EL (cell line): ENCODE measurements around the gene SF3A1.

Source experiments
- DNase-seq: peaks from one replicate; pipeline ENCODE4 v3.0.0-alpha.2; 2016

The SF3A1 gene

DNA sequence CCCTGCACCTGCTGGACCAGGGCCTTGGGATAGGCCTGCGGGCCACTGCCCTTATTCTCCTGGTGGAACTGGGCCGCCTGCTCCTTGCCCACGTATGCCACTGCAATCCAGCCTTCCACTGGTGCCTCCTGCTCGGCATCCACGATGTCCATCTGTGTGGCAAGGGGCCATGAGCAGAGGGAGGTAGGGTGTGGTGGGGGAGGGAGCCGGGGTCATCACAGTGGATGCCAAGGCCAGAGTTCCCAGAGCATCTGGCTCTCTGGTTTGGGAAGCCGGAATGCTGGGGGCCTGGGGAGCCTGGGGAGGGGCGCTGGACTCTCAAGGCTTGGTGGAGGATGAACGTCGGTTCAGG is 29.9 kb upstream of the SF3A1 start:
- no peak for DNase-seq

DNA sequence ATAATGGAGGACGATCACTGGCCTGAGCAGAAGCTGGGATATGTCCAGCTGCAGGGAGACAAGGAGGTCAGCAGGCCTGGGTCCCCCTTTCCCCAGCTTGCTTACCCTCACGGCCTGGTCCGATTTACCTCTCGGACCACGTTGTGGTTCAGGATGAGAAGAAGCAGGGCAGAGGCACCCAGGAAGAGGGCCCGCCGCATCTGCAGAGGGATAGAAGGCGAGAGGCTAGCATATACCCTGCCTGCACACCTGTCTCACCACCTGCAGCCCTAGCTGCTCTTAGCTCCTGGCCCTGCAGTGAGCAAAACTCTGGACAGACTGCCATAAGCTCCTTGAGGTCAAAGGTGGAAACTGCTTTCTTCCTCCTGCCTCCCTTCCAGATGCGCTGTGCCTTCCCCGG is 29.2 kb upstream of the SF3A1 start:
- no peak for DNase-seq

DNA sequence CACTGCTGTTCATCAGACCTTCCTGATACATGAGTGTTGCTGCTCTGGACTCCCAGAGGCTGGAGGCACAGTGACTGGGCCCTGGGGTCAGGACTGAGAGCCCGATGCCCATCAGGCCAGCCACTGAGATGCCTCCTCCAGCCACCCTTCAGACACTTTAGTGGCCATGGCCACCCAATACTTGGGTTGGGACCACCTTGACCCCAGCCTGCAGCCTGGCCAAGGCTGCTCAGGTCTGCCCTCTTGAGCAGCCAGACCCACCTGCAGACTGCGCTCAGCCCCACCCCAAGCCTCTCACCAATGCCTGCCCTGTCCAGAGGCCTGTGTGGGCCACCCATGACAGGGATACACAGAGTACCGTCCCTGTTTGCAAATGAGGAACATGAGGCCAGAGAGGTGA is 26.4 kb upstream of the SF3A1 start:
- DNase-seq, result no peak

- no peak for DNase-seq
These were observed 25.6 kb upstream of the SF3A1 start for GRCh38 chr22:30382340-30382739.

DNA sequence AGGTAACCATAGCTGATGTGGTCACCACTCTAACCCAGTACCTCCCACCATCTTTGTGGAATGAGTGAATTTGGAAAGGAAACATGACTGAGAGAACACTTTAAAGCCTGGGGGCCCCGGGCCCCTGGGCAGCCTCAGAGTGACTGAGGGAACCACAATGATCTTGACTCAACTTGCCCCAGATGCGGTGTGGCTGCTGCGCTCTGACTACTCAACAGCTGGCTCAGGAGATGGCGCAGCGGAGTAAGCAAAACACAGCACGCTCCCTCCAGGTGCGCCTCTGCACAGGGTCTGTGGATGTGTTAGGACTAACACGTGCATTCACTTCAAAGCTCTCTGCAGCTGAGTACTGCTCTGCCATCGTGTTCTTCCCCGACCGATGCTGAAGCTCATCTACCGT is 24.6 kb upstream of the SF3A1 start:
- DNase-seq, result no peak

DNA sequence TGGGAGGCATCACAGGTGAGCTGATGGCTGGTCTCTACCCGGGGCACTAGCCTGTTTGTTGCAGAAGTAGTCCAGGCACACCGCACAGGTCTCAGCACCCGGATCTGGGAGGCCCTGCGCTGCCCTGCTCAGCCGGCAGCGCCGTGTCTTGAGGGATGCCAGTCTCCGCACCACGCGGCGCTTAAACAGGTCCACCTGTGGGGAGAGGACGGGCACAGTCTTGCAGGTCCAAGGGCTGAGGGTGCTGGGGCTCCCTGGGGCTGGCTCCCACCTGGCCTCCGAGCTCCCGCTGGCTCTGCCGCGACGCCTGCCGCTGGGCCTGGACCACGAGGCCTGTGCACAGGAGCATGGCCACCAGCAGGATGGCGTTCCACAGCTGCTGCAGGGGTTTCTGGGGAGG is 23.3 kb upstream of the SF3A1 start:
- no peak for DNase-seq

- no peak for DNase-seq
These were observed 18.7 kb upstream of the SF3A1 start for GRCh38 chr22:30375312-30375849.

GRCh38 chr22:30373331-30374325 is 16.9 kb upstream of the SF3A1 start:
- DNase-seq, result no peak

DNA sequence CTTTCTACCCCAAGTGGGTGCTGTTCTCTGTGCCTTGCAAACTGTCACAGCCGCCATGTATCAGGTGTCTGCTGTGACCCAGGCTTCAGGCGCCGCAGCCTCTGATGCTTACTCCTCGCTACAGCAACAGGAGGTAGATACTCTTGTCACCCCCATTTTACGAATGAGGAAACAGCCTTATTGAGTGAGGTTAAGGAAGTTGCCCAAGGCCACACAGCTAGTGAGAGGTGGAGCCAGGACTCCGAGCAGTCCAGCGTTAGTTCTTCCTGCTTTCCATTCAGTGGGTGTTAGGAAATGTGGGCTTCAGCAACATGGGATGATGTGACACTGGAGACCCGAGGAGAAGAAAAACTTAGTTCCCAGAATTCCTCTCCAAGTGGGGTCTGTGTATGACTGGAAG is 16.2 kb upstream of the SF3A1 start:
- DNase-seq, result no peak

- no peak for DNase-seq
These were observed 15.3 kb upstream of the SF3A1 start for GRCh38 chr22:30371981-30372380.

GRCh38 chr22:30371321-30371720 is 14.6 kb upstream of the SF3A1 start:
- no peak for DNase-seq

- no peak for DNase-seq
These were observed 14.0 kb upstream of the SF3A1 start for GRCh38 chr22:30370641-30371230.

DNA sequence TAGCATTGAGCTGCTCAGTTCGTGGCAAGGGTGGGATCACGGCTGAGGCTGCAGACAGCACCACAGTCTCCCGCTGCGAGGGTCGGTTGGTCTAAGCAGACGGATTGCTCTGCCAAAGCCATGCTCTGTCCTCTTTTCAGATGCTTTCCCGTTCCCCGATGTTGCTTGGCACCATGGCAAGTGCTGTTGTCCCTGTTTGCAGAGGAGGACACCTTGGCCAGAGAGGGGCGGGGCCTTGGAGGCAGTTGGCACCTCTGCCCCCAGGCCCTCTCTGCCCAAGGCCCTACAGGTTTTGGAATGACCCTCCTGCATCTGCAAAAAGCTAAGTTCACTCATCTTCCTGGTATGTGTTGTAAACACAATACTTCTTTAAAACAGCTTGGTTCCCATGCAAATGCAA is 11.7 kb upstream of the SF3A1 start:
- no peak for DNase-seq

DNA sequence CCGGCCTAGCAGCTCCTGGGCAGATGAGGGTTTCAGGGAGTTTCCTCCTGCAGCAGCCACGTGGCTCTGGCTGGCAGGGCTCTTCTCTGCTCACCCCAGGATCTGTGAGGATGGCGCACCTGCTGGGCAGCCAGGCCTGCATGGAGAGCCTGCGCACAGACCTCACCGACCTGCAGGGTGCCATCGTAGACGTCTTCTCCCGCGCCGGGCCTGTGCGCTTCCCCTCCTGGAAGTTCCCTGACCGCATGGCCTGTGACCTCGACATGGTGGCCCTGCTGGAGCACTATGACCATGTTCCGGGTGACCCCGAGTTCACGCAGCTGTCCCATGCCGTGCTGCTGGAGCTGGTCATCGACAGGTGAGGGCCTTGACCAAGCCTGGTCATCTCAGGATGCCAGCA is 9.2 kb upstream of the SF3A1 start:
- DNase-seq, result no peak

- no peak for DNase-seq
These were observed 6.1 kb upstream of the SF3A1 start for GRCh38 chr22:30362651-30363281.

DNA sequence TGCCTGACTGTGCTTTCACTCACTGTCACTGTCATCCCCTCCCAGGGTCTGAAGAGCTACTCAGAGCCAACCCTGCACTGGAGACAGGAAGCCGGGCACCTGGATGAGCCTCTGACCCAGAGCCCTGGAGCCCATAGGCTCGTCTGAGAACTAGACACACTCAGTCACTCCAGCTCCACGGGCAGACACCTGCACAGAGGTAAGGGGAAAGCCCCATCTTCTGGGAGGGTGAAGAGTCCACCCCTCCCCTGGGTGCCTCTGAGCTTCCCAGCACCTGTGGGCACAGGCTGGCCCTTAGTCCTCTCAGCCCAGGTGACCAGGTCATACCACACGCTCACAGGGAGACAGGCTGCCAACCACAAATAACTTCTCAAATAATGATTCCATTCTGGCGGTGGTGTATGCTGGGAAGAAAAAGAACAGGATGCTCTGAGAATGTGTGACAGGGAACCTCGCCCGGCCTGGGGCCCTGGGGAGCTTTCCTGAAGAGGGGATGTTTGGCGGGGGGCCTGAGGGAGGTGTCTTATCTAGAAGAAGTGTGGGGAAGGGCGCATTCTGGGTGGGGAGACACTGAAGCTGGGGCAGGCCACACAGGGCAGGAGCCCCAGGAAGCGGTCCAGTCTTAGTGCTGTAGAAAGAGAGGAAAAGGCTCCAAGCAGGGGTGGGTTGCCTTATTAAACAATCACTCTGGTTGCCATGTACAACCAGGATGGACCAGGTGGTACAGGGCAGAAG is 5.4 kb upstream of the SF3A1 start:
- no peak for DNase-seq

DNA sequence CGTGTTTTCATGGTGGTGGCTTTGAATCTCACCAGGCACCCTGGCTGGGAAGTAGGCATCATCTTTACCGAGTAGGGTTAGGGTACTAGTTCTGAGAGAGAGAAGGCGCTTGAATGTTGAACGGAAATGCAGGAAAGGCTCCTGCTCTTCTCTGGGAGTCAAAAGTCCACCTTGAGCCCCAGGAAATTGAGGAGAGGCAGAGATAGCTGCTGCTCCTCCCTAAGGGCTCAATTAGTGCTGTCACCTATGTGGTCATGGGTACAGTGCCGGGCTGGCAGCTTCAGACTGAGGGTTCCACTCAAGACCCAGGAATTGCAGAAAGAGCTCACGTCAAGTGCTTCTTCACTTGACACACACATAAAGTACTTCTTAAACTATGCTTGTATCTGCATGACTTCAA is 1.8 kb upstream of the SF3A1 start:
- DNase-seq, result no peak

GRCh38 chr22:30357650-30358215 is 1.0 kb upstream of the SF3A1 start:
- no peak for DNase-seq

DNA sequence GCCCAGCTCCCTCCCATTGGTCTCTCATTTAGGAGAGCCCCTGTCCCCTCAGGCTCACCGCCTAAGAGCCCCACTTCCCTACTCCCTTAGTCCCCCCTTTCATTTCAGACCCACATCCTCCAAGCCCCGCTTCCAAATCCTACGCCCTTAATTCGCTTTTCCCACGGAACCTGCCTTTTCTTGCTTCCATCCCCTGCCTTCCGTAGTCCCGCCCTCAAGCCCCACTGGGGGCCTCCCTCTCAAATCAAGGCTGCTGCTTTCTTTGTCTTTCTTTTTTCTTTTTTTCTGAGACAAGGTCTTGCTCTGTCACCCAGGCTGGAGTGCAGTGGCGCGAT is 509 bp upstream of the SF3A1 start:
- DNase-seq, result no peak

DNA sequence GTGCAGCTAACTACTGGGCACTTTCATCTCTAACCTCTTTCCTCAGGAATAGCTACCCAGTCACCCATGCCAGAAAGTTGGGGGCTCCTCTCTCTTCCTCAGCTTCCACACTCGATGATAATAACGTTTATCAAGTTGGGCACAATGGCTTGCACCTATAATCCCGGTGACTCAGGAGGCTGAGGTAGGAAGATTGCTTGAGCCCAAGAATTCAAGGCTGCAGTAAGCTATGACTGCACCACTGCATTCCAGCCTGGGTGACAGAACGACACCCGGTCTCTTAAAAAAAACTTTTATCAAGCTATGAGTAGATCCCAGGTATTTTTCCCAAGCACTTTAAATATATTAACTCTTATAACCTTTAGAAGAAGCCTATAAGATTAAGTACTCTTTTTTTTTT is 2.0 kb downstream of the SF3A1 start:
- no peak for DNase-seq

DNA sequence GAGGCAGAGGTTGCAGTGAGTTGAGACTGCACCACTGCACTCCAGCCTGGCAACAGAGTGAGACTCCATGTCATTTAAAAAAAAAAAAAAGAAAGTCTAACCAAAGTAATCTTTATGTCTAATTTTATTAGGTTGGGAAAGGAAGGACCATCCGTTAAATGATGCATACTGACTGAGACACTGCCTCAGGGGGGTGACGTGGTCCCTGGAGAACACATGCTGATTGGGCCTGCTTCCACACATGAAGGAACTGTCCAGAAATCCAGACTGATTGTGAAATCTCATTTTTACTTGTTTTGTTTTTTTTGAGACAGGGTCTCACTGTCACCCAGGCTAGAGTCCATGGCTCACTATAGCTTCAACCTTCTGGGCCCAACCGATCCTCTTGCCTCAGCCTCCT is 5.5 kb downstream of the SF3A1 start:
- DNase-seq, result peak; percentile 60

GRCh38 chr22:30348809-30349208 is 7.9 kb downstream of the SF3A1 start:
- DNase-seq, result no peak

GRCh38 chr22:30348404-30348803 is 8.3 kb downstream of the SF3A1 start:
- no peak for DNase-seq
